HG03159 (cell line): ENCODE data around the gene TNFRSF14.
A peak's percentile ranks its signal among the peaks of the same experiment; 100 is the strongest.

ENCODE experiments used
- ATAC-seq: cut with Tn5 transposase; IDR thresholded peaks from one replicate; pipeline ENCODE4 v1.9.1; 2021; ENCODE audit warnings: mild to moderate bottlenecking, moderate library complexity; ENCODE audit not compliant: unreplicated experiment

Gene TNFRSF14

GRCh38 chr1:2586154-2587070 lies 30.2 kb downstream of the TNFRSF14 start, which contains the start of gene PRXL2B:
Gene PRXL2B, plus strand, starts transcription at chr1:2586777. Its CDS starts 109 bp downstream, at chr1:2586886.
- peak; percentile 64 for ATAC-seq

- ATAC-seq, result peak; percentile 4
Measured at GRCh38 chr1:2587071-2587859, 31.1 kb downstream of the TNFRSF14 start.

GRCh38 chr1:2587860-2588571 lies 31.8 kb downstream of the TNFRSF14 start:
- no peak for ATAC-seq

GRCh38 chr1:2588661-2589430 lies 32.7 kb downstream of the TNFRSF14 start:
- no peak for ATAC-seq

- ATAC-seq, result no peak
Measured at GRCh38 chr1:2589431-2590232, 33.5 kb downstream of the TNFRSF14 start.

- ATAC-seq, result no peak
Measured at GRCh38 chr1:2590233-2591141, 34.3 kb downstream of the TNFRSF14 start.

GRCh38 chr1:2591233-2591580 lies 35.0 kb downstream of the TNFRSF14 start:
- ATAC-seq, result no peak

- no peak for ATAC-seq
Measured at GRCh38 chr1:2591581-2592261, 35.5 kb downstream of the TNFRSF14 start.

- no peak for ATAC-seq
Measured at GRCh38 chr1:2592672-2593071, 36.5 kb downstream of the TNFRSF14 start.

- ATAC-seq, result no peak
Measured at GRCh38 chr1:2593251-2593878, 37.2 kb downstream of the TNFRSF14 start.

- no peak for ATAC-seq
Measured at GRCh38 chr1:2594001-2594640, 38.0 kb downstream of the TNFRSF14 start.

GRCh38 chr1:2594641-2595131 lies 38.5 kb downstream of the TNFRSF14 start:
- ATAC-seq, result no peak

- no peak for ATAC-seq
Measured at GRCh38 chr1:2595261-2595811, 39.2 kb downstream of the TNFRSF14 start.

GRCh38 chr1:2595812-2596529 lies 39.8 kb downstream of the TNFRSF14 start:
- no peak for ATAC-seq

- ATAC-seq, result no peak
Measured at GRCh38 chr1:2596530-2597333, 40.6 kb downstream of the TNFRSF14 start.
